Large intestine (tissue), 3 donors: ENCODE measurements around the gene DHH. TPM values are rescaled to one million over a fixed set of nuclear protein-coding genes. Genes with fewer than 3 reads are reported as not detected.

Experiments
- DNase-seq, 2 donors: peaks; one replicate each; pipeline versions ENCODE4 v3.0.0 to v3.0.0-alpha.2; 2013
- H3K27ac ChIP-seq: one replicate; pipeline ENCODE4 v1.5.1; 2013; ENCODE audit warnings: low read length
- H3K27me3 ChIP-seq: 2 replicates; pipeline ENCODE4 v1.6.1; 2013; ENCODE audit warnings: low read length; ENCODE audit not compliant: control insufficient read depth, insufficient read depth
- H3K36me3 ChIP-seq: 2 replicates; pipeline ENCODE4 v1.6.1; 2013; ENCODE audit warnings: low read length; ENCODE audit not compliant: control insufficient read depth, insufficient read depth
- H3K4me1 ChIP-seq: one replicate; pipeline ENCODE4 v1.6.1; 2013; ENCODE audit warnings: low read length; ENCODE audit not compliant: control insufficient read depth, insufficient read depth
- H3K4me3 ChIP-seq: one replicate; pipeline ENCODE4 v1.5.1; 2013; ENCODE audit warnings: low read length
- H3K9me3 ChIP-seq: one replicate; pipeline ENCODE4 v1.6.1; 2013; ENCODE audit warnings: mild to moderate bottlenecking, low read depth, low read length, moderate library complexity; ENCODE audit not compliant: control insufficient read depth
- WGBS: methylation state at CpG from one replicate; pipeline ENCODE4 v1.1.5; 2013; ENCODE audit warnings: low lambda C conversion rate; ENCODE audit not compliant: insufficient coverage; 5-methylcytosine and 5-hydroxymethylcytosine counted together
- polyA plus RNA-seq: library from polyadenylated mRNA; unstranded; fragments of 120-200 nt; gene quantifications from one replicate; pipeline ENCODE4 v1.2.1, GENCODE V29; 2013

The DHH gene
- polyA plus RNA-seq, 1 donor: 0.52 TPM

GRCh38 chr12:49041881-49042484 lies 52.6 kb downstream of the DHH start:
- Histone ChIP-seq H3K4me1 (no peaks in the 10 kb centered on the region), H3K4me3 (no peak overlapping the region), H3K36me3 (peaks cover 99% of the 10 kb centered on the region), H3K27me3 (no peaks in the 10 kb centered on the region), H3K27ac (no peak overlapping the region), H3K9me3 (no peaks in the 10 kb centered on the region)
- WGBS: no CpG with 5 or more reads among the region's 18 CpGs
- no peak for DNase-seq

DNA sequence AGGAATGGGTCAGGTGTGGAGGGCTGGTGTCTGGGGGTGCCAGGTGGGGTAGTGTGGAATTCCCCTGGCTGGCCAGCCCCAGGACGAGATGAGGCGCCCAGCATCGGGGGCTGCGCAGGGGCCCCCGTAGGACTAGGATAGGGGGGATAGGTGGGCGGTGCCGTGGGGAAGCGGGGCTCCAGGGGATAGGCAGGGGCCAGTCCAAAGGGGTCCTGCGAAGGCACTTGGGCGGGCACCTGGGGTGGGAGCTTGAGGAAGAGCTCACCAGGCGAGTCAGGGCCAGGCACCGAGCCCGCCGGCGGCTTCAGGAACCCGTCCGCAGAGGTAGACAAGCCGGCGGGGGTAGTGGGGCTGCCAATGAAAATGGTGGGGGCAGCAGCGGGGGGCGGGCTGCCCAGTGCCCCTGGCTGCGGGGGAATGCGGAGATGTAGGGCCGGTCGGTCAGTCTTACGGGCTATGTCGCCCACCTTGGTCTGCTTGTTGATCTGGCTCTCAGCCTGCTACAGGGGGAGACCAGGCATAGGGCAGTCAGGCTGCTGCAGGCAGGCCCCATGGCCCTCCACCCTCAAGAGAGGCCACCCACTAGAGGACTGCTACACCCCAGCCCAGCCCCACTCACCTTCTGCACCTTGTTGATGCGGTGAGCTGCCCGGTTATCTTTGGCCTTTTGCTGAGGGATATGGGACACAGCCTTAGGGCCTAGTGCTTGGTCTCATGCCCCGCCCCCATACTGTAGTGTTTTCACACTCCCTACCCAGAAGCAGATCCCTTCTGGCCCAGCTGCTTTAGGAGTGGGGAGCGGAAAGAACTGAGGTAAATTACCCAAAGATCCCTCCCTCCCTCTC lies 53.3 kb downstream of the DHH start:
- no peak overlapping the region for H3K4me3 ChIP-seq
- peaks cover 95% of the 10 kb centered on the region for H3K36me3 ChIP-seq
- no peaks in the 10 kb centered on the region for H3K4me1 ChIP-seq
- no peak for DNase-seq
- H3K27ac ChIP-seq: no peak overlapping the region
- no peaks in the 10 kb centered on the region for H3K27me3 ChIP-seq
- WGBS: no CpG with 5 or more reads among the region's 31 CpGs
- H3K9me3 ChIP-seq: no peaks in the 10 kb centered on the region

- Histone ChIP-seq H3K9me3 (no peaks in the 10 kb centered on the region), H3K27me3 (no peaks in the 10 kb centered on the region), H3K36me3 (peaks cover 92% of the 10 kb centered on the region), H3K27ac (no peak overlapping the region), H3K4me1 (no peaks in the 10 kb centered on the region), H3K4me3 (no peak overlapping the region)
- no peak for DNase-seq
- 95% methylated on average over 8 of the region's 14 CpGs for WGBS
Measured at GRCh38 chr12:49040364-49040855, 54.2 kb downstream of the DHH start.

DNA sequence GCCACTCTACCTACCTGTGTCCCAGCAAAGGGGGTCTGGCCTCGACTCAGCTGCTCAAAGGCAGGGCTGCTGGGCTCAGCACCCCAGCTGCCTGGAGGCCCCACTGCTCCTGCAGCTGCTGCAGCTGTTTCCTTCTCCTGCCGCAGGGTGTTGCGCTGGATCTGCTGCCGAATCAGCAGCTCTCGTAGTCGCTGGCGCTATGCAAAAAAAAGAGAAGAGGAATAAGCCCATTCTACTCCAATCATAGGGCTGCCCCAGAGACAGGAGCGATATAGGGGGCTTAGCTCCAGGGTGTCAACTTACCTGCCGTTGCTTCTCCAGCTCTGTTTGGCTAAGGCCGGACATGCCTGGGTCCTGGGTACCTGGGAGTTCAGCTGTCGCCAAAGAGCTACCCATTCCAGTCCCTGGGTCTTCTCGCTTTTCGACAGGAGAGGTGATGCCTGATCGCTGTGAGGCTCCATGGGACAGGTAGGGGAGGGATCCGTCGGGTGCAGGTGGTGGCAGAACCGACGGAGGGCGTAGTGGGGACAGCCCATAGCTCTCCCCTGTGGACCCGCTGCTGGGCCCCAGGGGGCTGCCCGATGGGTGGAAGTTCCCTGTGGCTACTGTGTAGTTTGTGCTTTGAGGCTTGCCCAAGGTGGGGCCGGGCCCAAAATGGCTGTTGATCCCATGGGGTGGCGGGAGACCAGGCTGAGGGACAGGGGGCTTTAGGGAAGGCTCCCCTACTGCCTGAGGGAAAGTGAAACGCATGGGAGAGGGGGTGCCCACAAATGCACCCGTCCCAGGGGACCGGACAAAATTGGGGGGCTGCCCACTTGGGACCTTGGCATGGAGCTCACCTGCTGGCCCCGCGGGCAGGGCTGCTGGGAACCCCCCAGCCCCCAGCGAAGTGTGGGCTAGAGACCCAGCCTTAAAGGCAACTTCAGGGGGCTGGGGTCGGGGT lies 54.9 kb downstream of the DHH start:
- Histone ChIP-seq H3K27me3 (no peaks in the 10 kb centered on the region), H3K36me3 (peaks cover 92% of the 10 kb centered on the region), H3K4me1 (no peaks in the 10 kb centered on the region), H3K4me3 (no peak overlapping the region), H3K9me3 (no peaks in the 10 kb centered on the region), H3K27ac (no peak overlapping the region)
- WGBS: no CpG with 5 or more reads among the region's 30 CpGs
- DNase-seq: no peak

DNA sequence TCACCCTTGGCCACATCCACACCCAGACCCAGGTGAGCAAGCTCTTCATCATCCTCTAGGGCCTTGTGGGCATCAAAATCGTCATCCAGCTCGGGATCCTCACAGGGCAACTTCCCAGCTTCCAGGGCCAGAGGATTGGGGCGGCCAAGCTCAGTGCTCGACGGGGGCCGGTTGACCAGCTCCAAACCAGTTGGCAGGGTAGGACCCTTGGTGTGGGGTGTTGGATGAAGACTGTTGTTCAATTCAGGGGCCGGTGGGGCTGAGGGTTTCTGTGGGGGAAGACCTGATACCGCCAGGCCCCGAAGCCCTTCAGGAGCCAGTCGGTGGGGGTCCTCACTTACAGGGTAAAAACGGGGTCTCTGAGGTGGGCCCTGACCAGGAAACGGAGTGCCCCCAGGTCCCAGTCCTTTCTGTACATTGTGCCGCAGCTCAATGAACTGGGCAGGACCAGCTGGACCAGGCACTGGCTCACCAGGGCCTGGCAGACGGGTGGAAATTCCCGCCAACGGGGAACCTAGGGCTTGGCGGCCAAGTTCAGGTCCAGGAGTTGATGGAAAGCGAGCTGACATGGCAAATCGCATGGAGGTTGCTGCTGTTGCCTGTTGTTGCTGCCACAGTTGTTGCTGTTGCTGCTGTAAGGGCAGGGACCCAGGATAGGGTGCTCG lies 56.2 kb downstream of the DHH start:
- Histone ChIP-seq H3K4me3 (no peak overlapping the region), H3K4me1 (no peaks in the 10 kb centered on the region), H3K27me3 (no peaks in the 10 kb centered on the region), H3K27ac (no peak overlapping the region), H3K9me3 (no peaks in the 10 kb centered on the region), H3K36me3 (peaks cover 92% of the 10 kb centered on the region)
- 100% methylated on average over 1 of the region's 20 CpGs for WGBS
- no peak for DNase-seq

DNA sequence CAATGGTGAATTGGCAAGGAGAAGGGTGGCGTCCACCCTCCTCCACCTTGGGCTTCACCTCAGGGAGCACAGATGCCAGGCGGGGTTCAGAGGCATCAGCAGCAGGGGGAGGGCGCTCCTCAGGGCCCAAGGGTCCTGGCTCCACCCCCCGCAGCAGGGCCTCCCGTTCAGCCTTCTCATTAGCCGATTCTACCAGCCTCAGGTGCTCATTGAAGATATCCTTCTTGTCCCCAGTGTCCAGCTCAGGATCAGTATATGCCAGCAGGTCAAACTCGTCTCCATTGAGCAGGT lies 56.7 kb downstream of the DHH start:
- DNase-seq: no peak
- WGBS: no CpG with 5 or more reads among the region's 7 CpGs
- no peaks in the 10 kb centered on the region for H3K27me3 ChIP-seq
- H3K4me3 ChIP-seq: no peak overlapping the region
- no peak overlapping the region for H3K27ac ChIP-seq
- peaks cover 92% of the 10 kb centered on the region for H3K36me3 ChIP-seq
- H3K4me1 ChIP-seq: no peaks in the 10 kb centered on the region
- H3K9me3 ChIP-seq: no peaks in the 10 kb centered on the region

GRCh38 chr12:49037111-49037946 lies 57.3 kb downstream of the DHH start:
- Histone ChIP-seq H3K4me3 (no peak overlapping the region), H3K27me3 (no peaks in the 10 kb centered on the region), H3K27ac (no peak overlapping the region), H3K4me1 (no peaks in the 10 kb centered on the region), H3K36me3 (peaks cover 92% of the 10 kb centered on the region), H3K9me3 (no peaks in the 10 kb centered on the region)
- no CpG with 5 or more reads among the region's 9 CpGs for WGBS
- DNase-seq: no peak

Other genes starting within 250 kb of the DHH start
- gene DDX23, start 242.6 kb downstream of the DHH start, polyA plus RNA-seq: 90.9 TPM
- gene RND1, start 228.9 kb downstream of the DHH start, polyA plus RNA-seq: 1.3 TPM
- gene FKBP11, start 169.3 kb downstream of the DHH start, polyA plus RNA-seq: 55.3 TPM
- 92.4 TPM for gene ARF3, start 137.3 kb downstream of the DHH start, polyA plus RNA-seq
- 0.33 TPM for gene WNT10B, start 123.1 kb downstream of the DHH start, polyA plus RNA-seq
- gene WNT1, start 116.5 kb downstream of the DHH start, polyA plus RNA-seq: not detected
- 0.43 TPM for gene DDN, start 95.4 kb downstream of the DHH start, polyA plus RNA-seq
- 66.8 TPM for gene PRKAG1, start 76.0 kb downstream of the DHH start, polyA plus RNA-seq
- gene KMT2D, start 34.0 kb downstream of the DHH start, polyA plus RNA-seq: 46.1 TPM
- gene RHEBL1, start 24.8 kb downstream of the DHH start, polyA plus RNA-seq: 0.79 TPM
- 111 TPM for gene LMBR1L, start 16.0 kb upstream of the DHH start, polyA plus RNA-seq
- 751 TPM for gene TUBA1B, start 36.6 kb upstream of the DHH start, polyA plus RNA-seq
- 547 TPM for gene TUBA1A, start 94.3 kb upstream of the DHH start, polyA plus RNA-seq
- 237 TPM for gene TUBA1C, start 170.3 kb upstream of the DHH start, polyA plus RNA-seq
- gene PRPH, start 200.3 kb upstream of the DHH start, polyA plus RNA-seq: 115 TPM
- gene TROAP, start 228.5 kb upstream of the DHH start, polyA plus RNA-seq: 15.8 TPM
- 0.01 TPM for gene C1QL4, start 242.4 kb upstream of the DHH start, polyA plus RNA-seq